Naive thymus-derived CD8-positive, alpha-beta T cell (primary cell): ENCODE measurements around the gene CADPS2. TPM values are rescaled to one million over a fixed set of nuclear protein-coding genes. Genes with fewer than 3 reads are reported as not detected.

Experiments
- ATAC-seq, 2 donors: fragments of 150-1000 bp; cut with Tn5 transposase in 1 of 2; sonication (Bioruptor Pico), chemical (Tn5 transposase) in 1 of 2; 1 replicate in 1 of 2; 2 replicates in 1 of 2; pipeline ENCODE4 v1.10.0; 2021; ENCODE audit warnings: mild to moderate bottlenecking in 2 of 2, moderate library complexity in 2 of 2
- POLR2A ChIA-PET: fragments of 350-600 bp; sonication (Branson Sonifier 250); formaldehyde crosslinking; loops from one replicate; lab custom pipeline; 2021; ENCODE audit warnings: antibody characterized with exemption; lab: Charles Lee
- DNase-seq, 10 donors: peaks; one replicate each; pipeline versions ENCODE4 v3.0.0 to v3.0.0-alpha.2; 2020 to 2022
- H3K27ac Mint-ChIP-seq, 10 donors: one replicate each; pipeline ENCODE4 v1.8.0; 2020 to 2022; ENCODE audit warnings: mild to moderate bottlenecking in 10 of 10, mixed read lengths in 10 of 10, moderate library complexity in 4 of 10, inconsistent platforms in 1 of 10
- H3K27me3 Mint-ChIP-seq, 5 donors: one replicate each; pipeline ENCODE4 v1.8.0; 2021 to 2022; ENCODE audit warnings: mixed read lengths in 5 of 5
- H3K36me3 Mint-ChIP-seq, 3 donors: one replicate each; pipeline ENCODE4 v1.8.0; 2020 to 2022; ENCODE audit warnings: mixed read lengths in 3 of 3, mild to moderate bottlenecking in 2 of 3, inconsistent platforms in 1 of 3
- H3K4me1 Mint-ChIP-seq, 4 donors: one replicate each; pipeline ENCODE4 v1.8.0; 2021 to 2022; ENCODE audit warnings: mixed read lengths in 4 of 4
- H3K4me3 Mint-ChIP-seq, 10 donors: one replicate each; pipeline ENCODE4 v1.8.0; 2020 to 2022; ENCODE audit warnings: mild to moderate bottlenecking in 10 of 10, mixed read lengths in 10 of 10, moderate library complexity in 6 of 10, inconsistent platforms in 1 of 10
- H3K9me3 Mint-ChIP-seq, 9 donors: one replicate each; pipeline ENCODE4 v1.8.0; 2020 to 2022; ENCODE audit warnings: mixed read lengths in 9 of 9, mild to moderate bottlenecking in 3 of 9, inconsistent platforms in 1 of 9, moderate library complexity in 1 of 9
- polyA plus RNA-seq, 3 donors: library from polyadenylated mRNA; unstranded; fragments of 300-500 nt; fragmentation: Illumina TruSeq; gene quantifications; one replicate each; pipeline ENCODE4 v1.2.3, GENCODE V29; 2021
- total RNA-seq, 8 experiments: library from RNA in 2 of 8; stranded (reverse) in 2 of 8; gene quantifications; one replicate each; pipeline ENCODE4 v1.2.3 and lab custom pipeline; 2021 to 2026

Gene CADPS2
- total and polyA plus RNA-seq, 5 experiments from 2014 or later = not detected

- ATAC-seq = no peak
- H3K36me3 Mint-ChIP-seq = no peaks in the 10 kb centered on the region
- peaks cover 24 to 85% (median 54%) of the 10 kb centered on the region in 5 donors for H3K27me3 Mint-ChIP-seq
- peaks cover 0 to 10% (median 6%) of the 10 kb centered on the region in 4 donors for H3K4me1 Mint-ChIP-seq
- H3K4me3 Mint-ChIP-seq = peak overlapping the region in 8 of 10 donors; percentile 18 to 57 (median 38)
- no peak for DNase-seq
- POLR2A ChIA-PET = no interaction called here
- H3K9me3 Mint-ChIP-seq = peaks cover 0 to 6% (median 0%) of the 10 kb centered on the region in 9 donors
- H3K27ac Mint-ChIP-seq = no peak overlapping the region
Measured at GRCh38 chr7:122885583-122886356, 490 bp downstream of the CADPS2 start.

DNA sequence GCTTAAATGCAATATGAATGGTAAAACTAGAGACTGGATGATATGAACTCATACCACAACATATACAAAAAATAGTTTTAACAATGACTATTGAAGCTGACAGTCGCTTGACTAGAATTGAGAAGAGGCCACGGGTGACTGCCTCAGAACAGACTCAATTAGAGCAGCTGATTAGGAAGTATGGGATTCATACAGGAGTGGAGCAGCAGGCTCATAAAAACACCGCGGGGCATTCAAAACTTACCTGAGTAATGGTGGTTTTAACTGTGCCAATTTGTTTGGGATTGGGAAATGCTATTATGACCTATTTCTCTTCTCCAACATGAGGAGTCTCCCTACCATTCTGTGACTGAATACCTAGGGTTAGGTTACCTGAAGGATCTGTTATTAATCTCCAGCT is 2.1 kb downstream of the CADPS2 start:
- H3K4me3 Mint-ChIP-seq = no peak overlapping the region
- peaks cover 20 to 79% (median 49%) of the 10 kb centered on the region in 5 donors for H3K27me3 Mint-ChIP-seq
- ATAC-seq = no peak

DNA sequence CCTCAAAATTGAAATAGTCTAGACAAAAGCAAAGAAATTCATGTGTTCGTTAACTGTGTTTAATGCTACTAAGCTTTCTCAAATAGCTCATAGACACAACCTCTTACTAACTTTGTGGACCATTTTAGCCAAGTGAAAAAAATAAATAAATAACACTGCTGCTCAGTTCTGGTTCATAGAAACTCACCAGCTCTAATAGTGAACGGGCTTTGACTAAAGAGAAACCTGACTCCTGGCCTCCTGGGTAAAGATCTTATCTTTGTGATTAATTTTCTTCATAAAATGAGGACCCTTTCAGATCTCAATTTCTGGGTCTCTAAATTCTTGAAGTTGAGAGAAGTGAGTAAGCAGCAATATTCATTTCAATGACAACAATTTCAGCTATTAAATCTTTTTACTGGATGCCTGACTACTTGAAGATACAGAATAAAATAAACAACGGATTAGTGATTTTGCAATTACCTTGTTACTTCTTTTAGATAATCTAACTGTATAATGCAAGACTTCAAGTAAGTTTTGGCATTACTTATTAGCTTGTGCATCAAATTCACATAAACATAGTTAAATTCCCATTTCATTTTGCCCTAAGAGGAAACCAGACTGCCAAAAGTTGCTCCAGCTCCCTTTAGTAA is 3.1 kb downstream of the CADPS2 start:
- POLR2A ChIA-PET = no interaction called here
- H3K9me3 Mint-ChIP-seq = peaks cover 0 to 6% (median 0%) of the 10 kb centered on the region in 9 donors
- H3K4me1 Mint-ChIP-seq = peaks cover 0 to 10% (median 6%) of the 10 kb centered on the region in 4 donors
- no peak for ATAC-seq
- peaks cover 13 to 69% (median 41%) of the 10 kb centered on the region in 5 donors for H3K27me3 Mint-ChIP-seq
- H3K36me3 Mint-ChIP-seq = no peaks in the 10 kb centered on the region
- H3K4me3 Mint-ChIP-seq = no peak overlapping the region
- no peak for DNase-seq
- no peak overlapping the region for H3K27ac Mint-ChIP-seq

More for the DNA sequence above, 2.1 kb downstream of the CADPS2 start:
- DNase-seq = no peak
- peaks cover 0 to 10% (median 6%) of the 10 kb centered on the region in 4 donors for H3K4me1 Mint-ChIP-seq
- H3K27ac Mint-ChIP-seq = no peak overlapping the region
- H3K36me3 Mint-ChIP-seq = no peaks in the 10 kb centered on the region
- peaks cover 0 to 6% (median 0%) of the 10 kb centered on the region in 9 donors for H3K9me3 Mint-ChIP-seq
- POLR2A ChIA-PET = no interaction called here

- POLR2A ChIA-PET = no interaction called here
- no peaks in the 10 kb centered on the region for H3K36me3 Mint-ChIP-seq
- H3K27ac Mint-ChIP-seq = no peak overlapping the region
- peaks cover 0 to 4% (median 2%) of the 10 kb centered on the region in 4 donors for H3K4me1 Mint-ChIP-seq
- ATAC-seq (no peak), DNase-seq (no peak)
- peaks cover 0 to 4% (median 0%) of the 10 kb centered on the region in 9 donors for H3K9me3 Mint-ChIP-seq
- H3K4me3 Mint-ChIP-seq = no peak overlapping the region
- peaks cover 8 to 52% (median 29%) of the 10 kb centered on the region in 5 donors for H3K27me3 Mint-ChIP-seq
Measured at GRCh38 chr7:122881324-122881723, 4.9 kb downstream of the CADPS2 start.

GRCh38 chr7:122869260-122869659 is 17.0 kb downstream of the CADPS2 start:
- POLR2A ChIA-PET = no interaction called here
- no peaks in the 10 kb centered on the region for H3K4me1 Mint-ChIP-seq
- DNase-seq (no peak), ATAC-seq (no peak)
- H3K4me3 Mint-ChIP-seq = no peak overlapping the region
- H3K36me3 Mint-ChIP-seq = peaks cover 0 to 22% (median 0%) of the 10 kb centered on the region in 3 donors
- peaks cover 16 to 51% (median 23%) of the 10 kb centered on the region in 9 donors for H3K9me3 Mint-ChIP-seq
- H3K27ac Mint-ChIP-seq = no peak overlapping the region
- no peaks in the 10 kb centered on the region for H3K27me3 Mint-ChIP-seq

- DNase-seq (no peak), ATAC-seq (no peak)
- H3K36me3 Mint-ChIP-seq = peaks cover 0 to 22% (median 0%) of the 10 kb centered on the region in 3 donors
- peaks cover 0 to under 1% (median 0%) of the 10 kb centered on the region in 5 donors for H3K27me3 Mint-ChIP-seq
- H3K27ac Mint-ChIP-seq = no peak overlapping the region
- H3K4me1 Mint-ChIP-seq = no peaks in the 10 kb centered on the region
- H3K9me3 Mint-ChIP-seq = peaks cover 14 to 51% (median 23%) of the 10 kb centered on the region in 9 donors
- POLR2A ChIA-PET = no interaction called here
- no peak overlapping the region for H3K4me3 Mint-ChIP-seq
Measured at GRCh38 chr7:122867471-122867980, 18.7 kb downstream of the CADPS2 start.

DNA sequence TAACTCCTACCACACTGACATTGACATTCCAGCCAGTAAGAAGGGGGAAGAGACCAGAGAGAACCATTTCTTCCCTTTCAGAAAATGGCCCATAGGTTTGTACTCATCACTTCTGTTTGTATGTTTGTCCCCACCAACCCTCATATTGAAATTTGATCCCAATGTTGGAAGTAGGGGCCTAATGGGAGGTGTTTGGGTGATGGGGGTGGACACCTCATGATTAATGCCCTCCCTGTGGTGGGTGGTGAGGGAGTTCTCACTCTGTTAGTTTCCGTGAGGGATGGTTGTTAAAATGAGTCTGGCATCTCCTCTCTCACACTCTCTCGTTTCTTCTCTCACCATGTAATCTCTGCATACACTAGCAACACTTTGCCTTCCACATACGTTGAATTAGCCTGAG is 21.4 kb downstream of the CADPS2 start:
- POLR2A ChIA-PET = no interaction called here
- DNase-seq = no peak
- peaks cover 0 to 3% (median 0%) of the 10 kb centered on the region in 5 donors for H3K27me3 Mint-ChIP-seq
- no peak for ATAC-seq
- H3K27ac Mint-ChIP-seq = no peak overlapping the region
- no peaks in the 10 kb centered on the region for H3K4me1 Mint-ChIP-seq
- no peak overlapping the region for H3K4me3 Mint-ChIP-seq
- peaks cover 14 to 35% (median 21%) of the 10 kb centered on the region in 9 donors for H3K9me3 Mint-ChIP-seq
- H3K36me3 Mint-ChIP-seq = peaks cover 0 to 17% (median 0%) of the 10 kb centered on the region in 3 donors

DNA sequence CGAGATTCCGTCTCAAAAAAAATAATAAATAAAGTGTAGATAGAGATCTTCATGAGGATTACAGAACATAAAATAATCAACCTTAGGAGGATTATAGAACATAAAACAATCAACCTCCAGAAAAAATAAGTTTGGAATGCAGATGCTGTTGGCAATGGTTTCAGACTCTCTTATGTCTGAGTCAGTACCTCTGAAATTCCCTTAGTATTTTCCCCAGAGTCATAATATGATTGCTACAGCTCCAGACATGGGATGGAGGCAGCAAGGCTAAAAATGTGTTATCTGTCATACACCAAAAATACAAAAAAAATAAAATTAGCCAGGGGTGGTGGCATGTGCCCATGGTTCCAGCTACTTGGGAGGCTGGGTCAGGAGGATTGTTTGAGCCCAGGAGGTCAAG is 22.2 kb downstream of the CADPS2 start:
- Mint-ChIP-seq H3K36me3 (peaks cover 0 to 16% (median 0%) of the 10 kb centered on the region in 3 donors), H3K9me3 (peaks cover 12 to 27% (median 16%) of the 10 kb centered on the region in 9 donors), H3K27me3 (peaks cover 0 to 3% (median 0%) of the 10 kb centered on the region in 5 donors), H3K27ac (no peak overlapping the region), H3K4me1 (no peaks in the 10 kb centered on the region), H3K4me3 (no peak overlapping the region)
- POLR2A ChIA-PET = no interaction called here
- DNase-seq = no peak
- no peak for ATAC-seq

DNA sequence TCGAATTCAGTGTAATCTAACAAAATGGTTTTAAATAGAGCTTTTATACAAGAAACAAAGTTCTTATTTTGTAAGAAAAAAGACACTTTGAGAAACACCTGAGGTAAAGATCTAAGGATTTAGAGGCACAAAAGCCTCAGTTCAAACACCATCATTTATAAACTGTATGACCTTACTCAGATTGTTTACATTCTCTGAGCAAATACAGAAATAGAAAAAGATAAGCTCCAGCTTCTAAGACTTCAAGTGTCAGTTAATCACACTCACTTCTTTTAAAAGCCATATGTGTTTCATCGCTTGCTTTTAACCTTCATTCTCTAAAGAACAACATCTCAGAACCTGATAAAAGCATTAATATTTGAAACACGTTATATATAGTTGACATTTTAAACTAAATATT is 27.9 kb downstream of the CADPS2 start:
- H3K36me3 Mint-ChIP-seq = no peaks in the 10 kb centered on the region
- no peaks in the 10 kb centered on the region for H3K4me1 Mint-ChIP-seq
- ATAC-seq = no peak
- H3K27ac Mint-ChIP-seq = no peak overlapping the region
- no peak overlapping the region for H3K4me3 Mint-ChIP-seq
- H3K27me3 Mint-ChIP-seq = peaks cover 0 to 3% (median 0%) of the 10 kb centered on the region in 5 donors
- POLR2A ChIA-PET = no interaction called here
- DNase-seq = no peak
- peaks cover 0 to 17% (median 2%) of the 10 kb centered on the region in 9 donors for H3K9me3 Mint-ChIP-seq

GRCh38 chr7:122850528-122850927 is 35.7 kb downstream of the CADPS2 start:
- H3K9me3 Mint-ChIP-seq = peaks cover 0 to 34% (median 10%) of the 10 kb centered on the region in 9 donors
- no peaks in the 10 kb centered on the region for H3K27me3 Mint-ChIP-seq
- ATAC-seq = no peak
- H3K36me3 Mint-ChIP-seq = no peaks in the 10 kb centered on the region
- H3K4me1 Mint-ChIP-seq = no peaks in the 10 kb centered on the region
- DNase-seq = no peak
- H3K4me3 Mint-ChIP-seq = no peak overlapping the region
- H3K27ac Mint-ChIP-seq = no peak overlapping the region
- POLR2A ChIA-PET = no interaction called here

GRCh38 chr7:122849957-122850328 is 36.3 kb downstream of the CADPS2 start:
- peak in 1 of 10 donors; percentile 58 for DNase-seq
- Mint-ChIP-seq H3K27me3 (no peaks in the 10 kb centered on the region), H3K9me3 (peaks cover 0 to 34% (median 10%) of the 10 kb centered on the region in 9 donors), H3K4me3 (no peak overlapping the region), H3K27ac (no peak overlapping the region), H3K36me3 (no peaks in the 10 kb centered on the region), H3K4me1 (no peaks in the 10 kb centered on the region)
- POLR2A ChIA-PET = no interaction called here
- ATAC-seq = no peak

- no peak overlapping the region for H3K4me3 Mint-ChIP-seq
- no peak overlapping the region for H3K27ac Mint-ChIP-seq
- ATAC-seq (no peak), DNase-seq (no peak)
- H3K4me1 Mint-ChIP-seq = no peaks in the 10 kb centered on the region
- POLR2A ChIA-PET = no interaction called here
- peaks cover 0 to 34% (median 10%) of the 10 kb centered on the region in 9 donors for H3K9me3 Mint-ChIP-seq
- H3K27me3 Mint-ChIP-seq = no peaks in the 10 kb centered on the region
- no peaks in the 10 kb centered on the region for H3K36me3 Mint-ChIP-seq
Measured at GRCh38 chr7:122849322-122849956, 36.8 kb downstream of the CADPS2 start.
